Measurements from ENCODE around the gene LRP1B.

LRP1B gene

GRCh38 chr2:141526760-141527159, 604.1 kb downstream of the LRP1B start:
- H3K27ac Mint-ChIP-seq: no peak overlapping the region
- intact Hi-C loops (cut with micrococcal nuclease): no loop called here
- H3K4me1 Mint-ChIP-seq (ENCODE audit: low read depth): no peaks in the 10 kb centered on the region
- no peaks in the 10 kb centered on the region for H3K27me3 Mint-ChIP-seq
- H3K4me3 Mint-ChIP-seq: no peak overlapping the region
- H3K36me3 Mint-ChIP-seq (ENCODE audit: low read depth): no peaks in the 10 kb centered on the region
- no peaks in the 10 kb centered on the region for H3K9me3 Mint-ChIP-seq

DNA sequence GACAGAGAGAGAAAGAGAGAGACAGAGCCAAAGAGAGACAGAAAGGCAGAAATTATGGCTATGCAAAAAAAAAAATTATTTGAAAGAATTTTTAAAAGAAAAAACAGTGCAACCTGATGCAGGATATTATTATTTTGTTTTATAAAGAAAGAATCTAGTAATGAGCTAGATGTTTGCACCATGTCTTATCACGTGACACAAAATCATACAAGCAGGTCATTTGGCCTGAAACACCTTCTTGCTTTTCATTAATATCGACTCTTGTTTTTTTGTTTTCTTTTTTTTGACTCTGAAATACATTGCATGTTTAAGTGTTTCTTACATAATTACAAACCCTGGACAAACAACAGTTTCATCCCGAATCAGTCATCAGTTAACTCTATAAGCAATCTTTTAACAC, 606.0 kb downstream of the LRP1B start:
- H3K4me3 Mint-ChIP-seq: no peak overlapping the region

GRCh38 chr2:141523199-141523598, 607.6 kb downstream of the LRP1B start:
- Mint-ChIP-seq H3K27ac (no peak overlapping the region), H3K9me3 (no peaks in the 10 kb centered on the region), H3K27me3 (no peaks in the 10 kb centered on the region), H3K4me1 (ENCODE audit: low read depth) (no peaks in the 10 kb centered on the region), H3K36me3 (ENCODE audit: low read depth) (no peaks in the 10 kb centered on the region), H3K4me3 (no peak overlapping the region)
- intact Hi-C loops (cut with micrococcal nuclease): no loop called here

More for the DNA sequence above, 606.0 kb downstream of the LRP1B start:
- H3K27me3 Mint-ChIP-seq: no peaks in the 10 kb centered on the region
- intact Hi-C loops (cut with micrococcal nuclease): no loop called here
- H3K36me3 Mint-ChIP-seq (ENCODE audit: low read depth): no peaks in the 10 kb centered on the region
- no peaks in the 10 kb centered on the region for H3K4me1 Mint-ChIP-seq (ENCODE audit: low read depth)
- H3K27ac Mint-ChIP-seq: no peak overlapping the region
- no peaks in the 10 kb centered on the region for H3K9me3 Mint-ChIP-seq

GRCh38 chr2:141522702-141523101, 608.1 kb downstream of the LRP1B start:
- H3K27ac Mint-ChIP-seq: no peak overlapping the region
- H3K36me3 Mint-ChIP-seq (ENCODE audit: low read depth): no peaks in the 10 kb centered on the region
- intact Hi-C loops (cut with micrococcal nuclease): no loop called here
- no peaks in the 10 kb centered on the region for H3K9me3 Mint-ChIP-seq
- H3K4me3 Mint-ChIP-seq: no peak overlapping the region
- H3K4me1 Mint-ChIP-seq (ENCODE audit: low read depth): no peaks in the 10 kb centered on the region
- no peaks in the 10 kb centered on the region for H3K27me3 Mint-ChIP-seq

DNA sequence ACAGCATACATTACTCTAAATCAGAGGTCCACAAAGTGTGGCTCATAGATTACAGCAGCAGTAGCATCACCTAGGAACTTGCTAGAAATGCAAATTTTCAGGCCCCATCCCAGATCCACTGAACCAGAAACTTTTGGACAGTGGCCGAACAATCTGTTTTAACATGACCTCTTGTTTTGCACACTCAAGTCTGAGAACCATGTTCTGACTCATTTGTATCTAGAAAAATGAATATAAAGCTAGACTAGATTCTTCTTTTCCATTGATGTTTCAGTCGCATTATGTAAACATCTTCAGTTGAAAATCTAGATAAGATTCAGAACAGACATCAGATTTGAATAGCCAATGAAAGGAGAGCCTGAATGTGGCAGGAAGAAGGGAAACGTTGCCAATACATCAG, 608.8 kb downstream of the LRP1B start:
- Mint-ChIP-seq H3K9me3 (no peaks in the 10 kb centered on the region), H3K27me3 (no peaks in the 10 kb centered on the region), H3K36me3 (ENCODE audit: low read depth) (no peaks in the 10 kb centered on the region), H3K4me3 (no peak overlapping the region), H3K4me1 (ENCODE audit: low read depth) (no peaks in the 10 kb centered on the region), H3K27ac (no peak overlapping the region)
- intact Hi-C loops (cut with micrococcal nuclease): no loop called here

GRCh38 chr2:141519906-141520305, 610.9 kb downstream of the LRP1B start:
- Mint-ChIP-seq H3K36me3 (ENCODE audit: low read depth) (no peaks in the 10 kb centered on the region), H3K4me1 (ENCODE audit: low read depth) (no peaks in the 10 kb centered on the region), H3K4me3 (no peak overlapping the region), H3K27ac (no peak overlapping the region), H3K9me3 (no peaks in the 10 kb centered on the region), H3K27me3 (no peaks in the 10 kb centered on the region)
- intact Hi-C loops (cut with micrococcal nuclease): no loop called here

DNA sequence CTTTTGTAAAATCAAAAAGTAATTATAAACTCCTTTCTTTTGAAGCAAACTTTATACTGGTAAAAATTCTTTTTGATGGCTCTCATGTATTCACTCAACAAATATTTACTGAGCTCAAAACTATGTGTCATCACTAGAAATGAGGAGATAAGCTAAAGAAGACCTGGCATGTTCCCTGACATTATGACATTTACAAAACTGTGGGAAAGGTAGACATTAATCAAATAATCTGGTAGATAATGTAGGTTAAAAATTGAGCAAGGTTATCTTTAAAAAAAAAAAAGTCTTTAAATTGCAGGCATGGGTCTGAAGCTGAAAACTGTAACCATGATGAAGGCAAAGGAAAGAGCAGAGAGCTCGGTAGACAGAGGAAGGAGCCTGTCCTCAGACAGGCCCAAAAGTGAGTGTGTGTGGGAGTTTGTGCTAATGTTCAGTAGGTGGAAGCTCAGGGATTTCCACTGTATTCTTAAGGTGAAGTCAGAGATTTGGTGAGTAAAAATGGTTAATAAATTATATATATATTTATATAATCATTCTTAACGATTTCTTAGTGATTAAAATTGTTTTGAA, 612.9 kb downstream of the LRP1B start:
- no peaks in the 10 kb centered on the region for H3K27me3 Mint-ChIP-seq
- peaks cover 9% of the 10 kb centered on the region for H3K9me3 Mint-ChIP-seq
- intact Hi-C loops (cut with micrococcal nuclease): no loop called here
- no peaks in the 10 kb centered on the region for H3K36me3 Mint-ChIP-seq (ENCODE audit: low read depth)
- H3K4me1 Mint-ChIP-seq (ENCODE audit: low read depth): no peaks in the 10 kb centered on the region
- H3K27ac Mint-ChIP-seq: no peak overlapping the region
- no peak overlapping the region for H3K4me3 Mint-ChIP-seq

- no peak overlapping the region for H3K4me3 Mint-ChIP-seq
- H3K27me3 Mint-ChIP-seq: no peaks in the 10 kb centered on the region
- intact Hi-C loops (cut with micrococcal nuclease): no loop called here
- H3K4me1 Mint-ChIP-seq (ENCODE audit: low read depth): no peaks in the 10 kb centered on the region
- H3K27ac Mint-ChIP-seq: no peak overlapping the region
- H3K36me3 Mint-ChIP-seq (ENCODE audit: low read depth): no peaks in the 10 kb centered on the region
- H3K9me3 Mint-ChIP-seq: peaks cover 9% of the 10 kb centered on the region
These were observed 613.5 kb downstream of the LRP1B start for GRCh38 chr2:141517180-141517851.

- Mint-ChIP-seq H3K27ac (no peak overlapping the region), H3K4me3 (no peak overlapping the region), H3K27me3 (no peaks in the 10 kb centered on the region), H3K4me1 (ENCODE audit: low read depth) (no peaks in the 10 kb centered on the region), H3K36me3 (ENCODE audit: low read depth) (no peaks in the 10 kb centered on the region), H3K9me3 (peaks cover 9% of the 10 kb centered on the region)
- intact Hi-C loops (cut with micrococcal nuclease): no loop called here
These were observed 614.9 kb downstream of the LRP1B start for GRCh38 chr2:141515931-141516330.

DNA sequence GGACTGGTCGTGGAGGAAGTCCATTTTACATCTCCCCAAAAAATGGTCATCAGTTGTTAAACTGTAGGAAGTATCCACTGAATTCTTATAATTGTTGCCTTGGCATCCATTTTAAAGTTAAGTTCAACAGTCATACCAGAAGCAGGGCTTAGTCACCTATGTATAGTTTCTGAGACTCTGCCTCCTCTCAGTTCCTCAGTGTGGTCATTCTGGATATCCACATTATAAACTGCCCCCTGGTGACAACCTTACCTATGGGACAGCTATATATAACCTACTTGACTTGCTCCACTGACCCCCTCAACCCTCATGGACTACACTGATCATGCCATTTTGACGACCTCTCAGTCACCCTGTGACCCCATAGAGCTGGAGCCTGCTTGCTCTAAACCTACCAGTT, 617.0 kb downstream of the LRP1B start:
- H3K27ac Mint-ChIP-seq: no peak overlapping the region
- no peaks in the 10 kb centered on the region for H3K36me3 Mint-ChIP-seq (ENCODE audit: low read depth)
- intact Hi-C loops (cut with micrococcal nuclease): no loop called here
- H3K27me3 Mint-ChIP-seq: no peaks in the 10 kb centered on the region
- H3K4me1 Mint-ChIP-seq (ENCODE audit: low read depth): no peaks in the 10 kb centered on the region
- H3K4me3 Mint-ChIP-seq: no peak overlapping the region
- peaks cover 9% of the 10 kb centered on the region for H3K9me3 Mint-ChIP-seq

GRCh38 chr2:141508806-141509595, 621.8 kb downstream of the LRP1B start:
- intact Hi-C loops (cut with micrococcal nuclease): no loop called here
- Mint-ChIP-seq H3K27me3 (no peaks in the 10 kb centered on the region), H3K4me1 (ENCODE audit: low read depth) (no peaks in the 10 kb centered on the region), H3K36me3 (ENCODE audit: low read depth) (no peaks in the 10 kb centered on the region), H3K4me3 (no peak overlapping the region), H3K27ac (no peak overlapping the region), H3K9me3 (peaks cover 2% of the 10 kb centered on the region)

DNA sequence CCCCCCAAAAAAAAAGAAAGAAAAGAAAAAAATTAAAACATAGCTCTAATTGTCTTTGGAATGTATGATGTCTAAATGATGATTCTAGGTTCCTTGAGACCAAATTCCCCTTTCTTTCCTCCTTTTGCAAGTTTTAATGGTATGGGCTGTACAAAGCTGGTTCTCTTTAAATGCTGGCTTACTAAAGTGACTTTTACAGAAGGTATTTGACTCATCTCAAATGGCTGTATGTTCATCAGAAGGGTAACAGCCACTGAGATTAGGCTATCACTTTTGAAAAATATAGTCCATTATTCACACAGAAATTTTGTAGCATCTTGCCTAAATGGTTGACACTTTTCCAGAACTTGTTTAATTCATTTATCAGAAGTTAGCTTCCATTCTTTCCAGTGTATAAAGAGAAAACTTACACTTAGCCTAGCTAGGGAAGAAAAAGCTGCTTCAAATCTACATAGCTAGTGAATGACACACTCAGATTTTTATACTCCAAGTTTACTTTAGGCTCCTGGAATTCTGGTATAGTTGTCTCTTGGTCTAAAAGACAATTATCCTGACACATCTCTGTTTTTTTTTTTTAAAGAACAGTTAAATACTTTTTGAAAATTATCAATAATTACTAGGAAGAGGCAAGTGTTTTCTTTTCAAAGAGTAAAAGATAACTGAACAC, 622.6 kb downstream of the LRP1B start:
- no peaks in the 10 kb centered on the region for H3K9me3 Mint-ChIP-seq
- no peak overlapping the region for H3K4me3 Mint-ChIP-seq
- no peaks in the 10 kb centered on the region for H3K36me3 Mint-ChIP-seq (ENCODE audit: low read depth)

GRCh38 chr2:141506135-141506534, 624.7 kb downstream of the LRP1B start:
- intact Hi-C loops (cut with micrococcal nuclease): no loop called here
- no peak overlapping the region for H3K4me3 Mint-ChIP-seq

More for the DNA sequence above, 622.6 kb downstream of the LRP1B start:
- Mint-ChIP-seq H3K27ac (no peak overlapping the region), H3K27me3 (no peaks in the 10 kb centered on the region), H3K4me1 (ENCODE audit: low read depth) (no peaks in the 10 kb centered on the region)
- intact Hi-C loops (cut with micrococcal nuclease): no loop called here

DNA sequence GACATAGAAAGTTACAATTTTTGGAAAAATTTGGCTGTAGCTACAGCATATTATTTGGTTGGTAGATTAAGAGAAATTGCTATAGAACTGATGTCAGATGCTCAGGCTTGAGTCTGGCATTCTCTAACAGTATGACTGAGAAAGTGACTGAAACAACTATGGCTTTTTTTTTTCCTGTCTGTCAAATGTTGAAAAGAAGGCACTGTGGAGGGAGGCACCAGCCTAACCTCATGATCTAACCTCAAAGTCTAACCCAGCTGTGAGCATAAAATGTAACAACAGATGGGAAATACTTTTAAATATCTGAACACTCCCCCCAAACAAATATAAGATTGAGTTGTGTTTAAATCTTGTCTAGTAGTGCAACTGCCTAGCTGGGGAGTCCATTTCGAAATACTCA, 629.1 kb downstream of the LRP1B start:
- H3K27ac Mint-ChIP-seq: no peak overlapping the region
- H3K4me3 Mint-ChIP-seq: no peak overlapping the region
- intact Hi-C loops (cut with micrococcal nuclease): no loop called here
- H3K27me3 Mint-ChIP-seq: no peaks in the 10 kb centered on the region
- no peaks in the 10 kb centered on the region for H3K36me3 Mint-ChIP-seq (ENCODE audit: low read depth)
- H3K9me3 Mint-ChIP-seq: no peaks in the 10 kb centered on the region
- no peaks in the 10 kb centered on the region for H3K4me1 Mint-ChIP-seq (ENCODE audit: low read depth)

More at GRCh38 chr2:141506135-141506534, 624.7 kb downstream of the LRP1B start:
- no peaks in the 10 kb centered on the region for H3K36me3 Mint-ChIP-seq (ENCODE audit: low read depth)
- no peak overlapping the region for H3K27ac Mint-ChIP-seq
- H3K27me3 Mint-ChIP-seq: no peaks in the 10 kb centered on the region
- H3K9me3 Mint-ChIP-seq: no peaks in the 10 kb centered on the region
- no peaks in the 10 kb centered on the region for H3K4me1 Mint-ChIP-seq (ENCODE audit: low read depth)
